Endometrium (tissue), 2 donors: Measurements from ENCODE around the gene HPGDS.

ENCODE experiments used
- FAIRE-seq: peaks from 2 replicates; lab custom pipeline; 2012; peaks lifted over from hg19 to GRCh38; lab: Jason Lieb, UNC
- donor health status: control.
- donor health status: control.

HPGDS gene

DNA sequence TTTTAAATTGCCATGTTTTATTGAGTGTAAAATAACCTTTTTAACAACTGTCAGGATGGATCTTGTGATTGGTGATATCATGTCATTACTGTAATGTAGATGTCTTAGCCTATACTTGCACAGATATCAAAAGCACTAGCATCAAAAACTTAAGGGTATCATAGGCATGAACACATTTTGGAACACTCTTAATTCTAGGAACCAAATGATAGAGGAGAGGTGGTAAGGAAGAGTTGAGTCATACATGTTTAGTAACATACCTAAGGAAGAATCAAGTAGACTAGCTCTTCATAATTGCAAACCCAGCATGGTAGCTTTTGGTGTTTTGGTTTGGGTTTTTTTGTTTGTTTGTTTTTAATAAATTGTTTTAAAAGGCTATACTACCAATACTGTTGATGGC lies 91.5 kb downstream of the HPGDS start:
- no peak for FAIRE-seq
